ENCODE results near the gene SESTD1. TPM values are rescaled to one million over a fixed set of nuclear protein-coding genes. Genes with fewer than 3 reads are reported as not detected.
"Not testable (repeated sequence)": the region's sequence is repeated elsewhere in the genome, so short reads cannot be mapped to it uniquely, and the experiment has no call there.

SESTD1 gene
- total RNA-seq, 2 experiments from 2014 or later, result 10.4 to 14.9 TPM

DNA sequence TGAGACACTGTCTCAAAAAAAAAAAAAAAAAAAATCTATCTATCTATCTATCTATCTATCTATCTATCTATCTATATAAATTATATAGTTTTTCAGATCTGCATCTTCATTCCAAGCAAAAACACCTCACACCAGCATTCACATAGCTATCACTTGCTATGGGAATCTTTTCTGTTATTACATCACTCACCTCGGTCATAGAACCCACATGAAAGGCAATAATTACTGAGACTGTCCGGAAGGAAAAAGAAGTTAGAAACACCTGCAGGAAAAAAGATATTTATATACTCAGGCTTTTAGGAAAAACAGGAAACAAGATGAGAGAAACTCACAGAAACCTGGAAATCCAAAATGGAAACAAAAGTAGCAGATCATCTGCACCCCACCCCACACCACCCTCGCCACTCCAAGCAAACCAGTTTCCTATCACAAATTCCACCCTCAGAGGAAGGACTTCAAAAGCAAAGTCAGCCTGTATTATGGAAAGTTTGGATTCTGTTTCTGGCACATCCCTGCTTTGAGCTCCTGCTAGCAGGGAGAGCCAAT, 192.7 kb downstream of the SESTD1 start:
- Mint-ChIP-seq H3K27me3 (no peaks in the 10 kb centered on the region), H3K4me3 (no peak overlapping the region), H3K4me1 (no peaks in the 10 kb centered on the region), H3K36me3 (peaks cover 10% of the 10 kb centered on the region), H3K9me3 (peaks cover 11% of the 10 kb centered on the region), H3K27ac (no peak overlapping the region)
- DNase-seq (no peak), ATAC-seq (ENCODE audit: low read depth) (no peak)
- POLR2A ChIA-PET, result no interaction called here

- ATAC-seq (ENCODE audit: low read depth) (no peak), DNase-seq (no peak)
- no peak overlapping the region for H3K4me3 Mint-ChIP-seq
- no peak overlapping the region for H3K27ac Mint-ChIP-seq
- POLR2A ChIA-PET, result no interaction called here
- H3K9me3 Mint-ChIP-seq, result peaks cover 8% of the 10 kb centered on the region
- H3K4me1 Mint-ChIP-seq, result no peaks in the 10 kb centered on the region
- peaks cover 12% of the 10 kb centered on the region for H3K36me3 Mint-ChIP-seq
- H3K27me3 Mint-ChIP-seq, result no peaks in the 10 kb centered on the region
Observed at GRCh38 chr2:179070895-179071294, 193.7 kb downstream of the SESTD1 start.

DNA sequence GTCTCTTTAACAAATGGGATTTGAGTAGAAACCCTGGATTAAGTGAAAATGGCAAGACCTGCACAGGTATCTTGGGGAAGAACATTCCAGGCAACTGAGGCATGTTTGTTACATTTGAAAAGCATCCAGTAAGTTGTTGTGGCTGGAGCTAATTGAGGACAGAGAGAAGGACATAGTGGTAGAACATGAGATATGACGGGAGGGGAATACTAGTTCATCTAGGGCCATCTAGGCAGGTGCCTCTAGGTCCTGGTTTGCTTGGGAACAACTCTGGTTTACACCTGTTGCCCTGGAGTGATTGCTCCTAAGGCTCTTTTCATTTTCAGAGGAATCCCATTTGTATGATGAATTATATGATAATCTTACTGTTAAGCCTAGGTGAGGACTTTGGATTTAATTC, 194.9 kb downstream of the SESTD1 start:
- no peak for DNase-seq
- H3K27me3 Mint-ChIP-seq, result no peaks in the 10 kb centered on the region
- H3K4me3 Mint-ChIP-seq, result no peak overlapping the region
- H3K36me3 Mint-ChIP-seq, result peaks cover 14% of the 10 kb centered on the region
- no peak overlapping the region for H3K27ac Mint-ChIP-seq
- H3K4me1 Mint-ChIP-seq, result no peaks in the 10 kb centered on the region
- POLR2A ChIA-PET, result no interaction called here
- no peak for ATAC-seq (ENCODE audit: low read depth)
- peaks cover 10% of the 10 kb centered on the region for H3K9me3 Mint-ChIP-seq

DNA sequence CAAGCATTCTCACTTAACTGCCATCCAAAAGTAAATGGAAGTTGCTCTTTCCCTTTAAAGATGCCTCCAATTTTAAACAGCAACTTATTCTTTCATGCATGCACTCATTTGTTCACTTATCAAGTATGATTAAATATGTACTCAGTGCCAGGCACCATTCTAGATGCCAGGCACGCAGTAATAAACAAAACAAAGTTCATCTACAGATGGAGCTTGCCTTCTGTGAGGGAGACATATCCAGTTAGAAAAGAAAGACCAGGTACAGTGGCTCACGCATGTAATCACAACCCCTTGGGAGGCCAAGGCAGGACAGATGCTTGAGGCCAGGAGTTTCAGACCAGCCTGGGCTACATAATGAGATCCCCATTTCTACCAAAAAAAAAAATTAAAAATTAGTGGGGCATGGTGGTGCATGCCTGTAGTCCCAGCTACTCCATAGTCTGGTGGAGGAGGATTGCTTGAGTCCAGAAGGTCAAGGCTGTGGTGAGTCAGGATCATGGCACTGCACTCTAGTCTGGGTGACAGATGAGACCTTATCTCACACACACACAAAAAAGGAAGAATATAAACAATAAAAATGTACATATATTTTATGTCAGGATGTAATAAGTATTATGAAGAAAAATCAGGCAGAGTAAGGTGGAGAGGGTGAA, 195.5 kb downstream of the SESTD1 start:
- Mint-ChIP-seq H3K36me3 (peaks cover 16% of the 10 kb centered on the region), H3K4me3 (no peak overlapping the region), H3K27me3 (no peaks in the 10 kb centered on the region), H3K4me1 (no peaks in the 10 kb centered on the region), H3K9me3 (peaks cover 11% of the 10 kb centered on the region), H3K27ac (no peak overlapping the region)
- no peak for ATAC-seq (ENCODE audit: low read depth)
- DNase-seq, result no peak
- POLR2A ChIA-PET, result no interaction called here

- DNase-seq, result no peak
- Mint-ChIP-seq H3K27me3 (no peaks in the 10 kb centered on the region), H3K9me3 (peaks cover 3% of the 10 kb centered on the region), H3K27ac (no peak overlapping the region), H3K36me3 (no peaks in the 10 kb centered on the region), H3K4me3 (no peak overlapping the region), H3K4me1 (no peaks in the 10 kb centered on the region)
- no peak for ATAC-seq (ENCODE audit: low read depth)
- POLR2A ChIA-PET, result interaction anchor here (0.7 kb wide), 1 partner anchor 9 kb away, joined by 3 read pairs; the partner anchor contains the start of gene CCDC141
Observed at GRCh38 chr2:179059026-179059700, 205.5 kb downstream of the SESTD1 start.

DNA sequence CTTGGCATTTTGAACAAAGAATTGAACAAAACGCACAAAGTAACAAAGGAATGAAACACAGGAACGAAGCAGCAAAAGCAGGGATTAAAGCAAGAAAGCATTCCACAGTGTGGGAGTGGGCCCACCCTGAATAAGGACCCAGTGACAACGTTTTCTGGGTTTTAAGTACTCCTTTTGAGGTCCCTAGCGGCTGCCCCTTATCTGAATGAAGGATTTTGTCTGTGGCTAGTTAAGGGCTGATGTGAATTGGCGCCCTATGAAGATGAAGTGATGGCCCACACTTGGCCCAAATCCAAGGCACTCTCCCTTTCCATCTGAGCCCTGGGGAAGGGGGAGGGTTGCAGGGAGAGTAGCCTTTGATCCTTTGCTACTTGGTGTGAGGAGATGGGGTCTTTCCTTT, 206.9 kb downstream of the SESTD1 start:
- no peak overlapping the region for H3K27ac Mint-ChIP-seq
- no peaks in the 10 kb centered on the region for H3K9me3 Mint-ChIP-seq
- DNase-seq (no peak), ATAC-seq (ENCODE audit: low read depth) (no peak)
- H3K4me1 Mint-ChIP-seq, result no peaks in the 10 kb centered on the region
- no peak overlapping the region for H3K4me3 Mint-ChIP-seq
- no peaks in the 10 kb centered on the region for H3K36me3 Mint-ChIP-seq
- POLR2A ChIA-PET, result no interaction called here
- no peaks in the 10 kb centered on the region for H3K27me3 Mint-ChIP-seq

GRCh38 chr2:179053568-179053967, 211.1 kb downstream of the SESTD1 start:
- H3K27me3 Mint-ChIP-seq; POLR2A ChIA-PET; H3K36me3 Mint-ChIP-seq; ATAC-seq (ENCODE audit: low read depth); H3K27ac Mint-ChIP-seq; DNase-seq; H3K9me3 Mint-ChIP-seq; H3K4me3 Mint-ChIP-seq: not testable (repeated sequence)
- H3K4me1 Mint-ChIP-seq, result peaks cover 15% of the 10 kb centered on the region

Other genes starting within 250 kb of the SESTD1 start
- gene CCDC141, start 214.7 kb downstream of the SESTD1 start, total RNA-seq, result 10 to 100 TPM; 11.8 to 15.0 TPM